Esophagus squamous epithelium (tissue), 4 donors: ENCODE results near the gene EGFR.

Experiments used
- CTCF ChIP-seq, 6 experiments: fragments of 450-650 bp in 4 of 6; fragments of 200-600 bp in 2 of 6; sonication (generic) in 2 of 6; IDR thresholded peaks; one replicate each; pipeline ENCODE4 v1.5.1; 2016 to 2019; ENCODE audit warnings: antibody characterized with exemption in 6 of 6, mild to moderate bottlenecking in 4 of 6, moderate library complexity in 4 of 6
- POLR2A ChIP-seq, 4 donors: fragments of 450-650 bp; IDR thresholded peaks; one replicate each; pipeline ENCODE4 v1.6.1; 2017; ENCODE audit warnings: antibody characterized with exemption in 4 of 4, mild to moderate bottlenecking in 4 of 4, moderate library complexity in 3 of 4

DNA sequence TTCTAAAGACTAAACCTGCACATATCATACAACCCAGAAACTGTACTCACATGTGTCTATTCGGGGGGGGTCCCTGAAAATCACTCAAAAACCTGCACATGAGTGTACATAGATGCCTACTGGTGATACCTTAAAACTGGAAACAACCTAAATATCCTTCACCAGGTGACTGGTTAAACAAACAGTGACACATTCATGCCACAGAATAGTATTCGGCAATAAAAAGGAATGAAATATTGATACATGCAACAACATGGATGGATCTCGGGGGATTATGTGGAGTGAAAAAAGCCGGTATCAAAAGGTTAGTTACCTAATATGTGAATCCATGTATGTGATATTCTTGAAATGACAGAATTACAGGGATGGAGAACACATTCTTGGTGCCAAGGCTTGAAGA, 32.1 kb upstream of the EGFR start:
- no peak for TF ChIP-seq CTCF (IDR thresholded peaks at IDR 0.05)
- TF ChIP-seq POLR2A (IDR thresholded peaks at IDR 0.05), result no peak
